ENCODE results near the gene ABCA8.

Gene ABCA8

DNA sequence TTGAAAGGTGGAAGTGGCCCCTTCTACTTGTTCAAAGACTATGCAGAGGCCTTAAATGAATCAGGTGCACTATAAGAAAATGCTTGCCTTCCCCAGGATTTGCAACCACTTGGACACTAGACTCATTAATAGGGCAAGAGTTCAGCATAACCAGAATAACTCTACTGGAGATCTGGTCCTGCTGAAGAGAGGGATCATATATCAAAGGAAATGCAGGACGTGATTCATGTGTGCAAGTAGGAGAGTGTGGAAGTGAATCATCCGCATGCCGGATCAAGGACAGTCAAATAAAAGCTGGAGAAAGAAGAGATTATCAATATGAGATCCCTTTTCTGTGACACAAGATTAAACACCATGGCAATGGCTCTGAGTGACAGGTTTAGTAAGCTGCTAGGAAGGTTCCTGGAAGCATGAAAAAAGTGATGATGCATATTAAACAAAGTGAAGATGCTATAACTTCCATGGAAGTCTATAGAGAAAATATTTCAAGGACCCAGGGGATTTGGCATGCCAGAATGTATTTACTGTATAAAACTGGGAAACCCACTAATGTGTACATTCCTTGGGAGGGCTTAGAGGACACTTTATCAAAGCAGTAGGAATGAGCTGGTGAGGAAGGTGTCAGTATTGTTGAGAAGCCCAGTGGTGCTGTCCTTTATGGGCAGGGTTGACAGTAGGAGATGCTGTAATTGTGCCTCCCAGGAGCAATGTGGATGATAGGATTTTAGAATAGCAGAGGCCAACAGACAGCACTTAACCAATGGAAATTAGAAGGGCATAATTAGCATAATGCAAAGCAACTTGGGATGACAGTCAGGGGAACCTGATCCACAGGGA lies 133.1 kb downstream of the ABCA8 start:
- TF ChIP-seq, protein P1, sequence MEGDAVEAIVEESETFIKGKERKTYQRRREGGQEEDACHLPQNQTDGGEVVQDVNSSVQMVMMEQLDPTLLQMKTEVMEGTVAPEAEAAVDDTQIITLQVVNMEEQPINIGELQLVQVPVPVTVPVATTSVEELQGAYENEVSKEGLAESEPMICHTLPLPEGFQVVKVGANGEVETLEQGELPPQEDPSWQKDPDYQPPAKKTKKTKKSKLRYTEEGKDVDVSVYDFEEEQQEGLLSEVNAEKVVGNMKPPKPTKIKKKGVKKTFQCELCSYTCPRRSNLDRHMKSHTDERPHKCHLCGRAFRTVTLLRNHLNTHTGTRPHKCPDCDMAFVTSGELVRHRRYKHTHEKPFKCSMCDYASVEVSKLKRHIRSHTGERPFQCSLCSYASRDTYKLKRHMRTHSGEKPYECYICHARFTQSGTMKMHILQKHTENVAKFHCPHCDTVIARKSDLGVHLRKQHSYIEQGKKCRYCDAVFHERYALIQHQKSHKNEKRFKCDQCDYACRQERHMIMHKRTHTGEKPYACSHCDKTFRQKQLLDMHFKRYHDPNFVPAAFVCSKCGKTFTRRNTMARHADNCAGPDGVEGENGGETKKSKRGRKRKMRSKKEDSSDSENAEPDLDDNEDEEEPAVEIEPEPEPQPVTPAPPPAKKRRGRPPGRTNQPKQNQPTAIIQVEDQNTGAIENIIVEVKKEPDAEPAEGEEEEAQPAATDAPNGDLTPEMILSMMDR (IDR thresholded peaks at IDR 0.05; ENCODE audit: low read depth, low read length) = no peak
- H3K4me3 ChIP-seq (replicated peaks in 1 of 2; ENCODE audit: low read depth in 2 of 2, low read length in 2 of 2) = no peak overlapping the region
- peak; percentile 78 to 90 for DNase-seq (ENCODE audit: low read depth in 2 of 2)

DNA sequence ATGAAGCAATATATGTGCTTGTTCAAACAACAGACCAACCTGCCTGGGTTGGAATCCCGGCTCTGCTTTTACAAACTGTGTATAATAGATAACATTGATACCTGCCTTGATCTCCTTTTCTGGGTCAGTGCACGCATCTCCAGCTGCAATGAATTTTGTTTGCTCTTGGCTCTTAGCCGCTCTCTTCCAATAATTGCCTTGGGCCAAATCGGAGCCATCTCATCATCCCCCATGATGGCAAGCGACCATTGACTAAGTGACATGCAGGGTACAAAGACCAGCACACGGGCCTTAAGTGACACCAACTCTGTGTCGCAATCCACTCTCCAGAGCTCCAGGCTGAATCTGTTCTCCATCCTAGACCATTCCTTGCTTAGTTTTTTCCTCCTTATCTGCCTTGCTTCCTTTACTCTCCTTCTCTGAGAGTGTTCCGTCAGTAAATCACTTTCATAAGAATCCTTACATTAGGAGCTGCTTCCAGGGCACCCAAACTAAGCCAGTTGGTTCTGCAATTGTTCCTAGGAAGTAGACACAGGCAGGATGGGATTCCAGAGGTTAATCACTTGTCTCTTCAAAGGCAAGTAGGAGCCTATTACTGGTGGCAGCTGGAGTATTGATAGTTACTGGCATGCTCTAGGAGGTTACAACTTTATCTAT lies 134.2 kb downstream of the ABCA8 start:
- no peak for DNase-seq (ENCODE audit: low read depth in 2 of 2)
- TF ChIP-seq, protein P1 (IDR thresholded peaks at IDR 0.05; ENCODE audit: low read depth, low read length) = no peak
- H3K4me3 ChIP-seq (replicated peaks in 1 of 2; ENCODE audit: low read depth in 2 of 2, low read length in 2 of 2) = no peak overlapping the region

DNA sequence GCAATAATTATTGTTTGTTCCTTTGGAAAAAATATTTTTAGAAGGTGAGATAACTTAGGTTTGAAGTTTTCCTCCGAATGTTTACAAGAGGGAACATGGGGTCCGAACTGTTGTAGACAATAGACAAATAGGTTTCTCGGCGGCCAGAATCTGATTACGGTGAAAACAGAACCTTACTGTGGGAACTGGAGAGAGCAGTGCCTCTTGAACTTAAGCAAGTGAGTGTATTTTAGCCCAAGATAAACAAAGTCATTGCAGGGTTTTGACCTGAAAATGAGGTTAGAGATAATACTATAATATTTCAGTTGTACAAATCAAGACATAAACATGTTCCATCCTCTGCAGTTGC lies 134.7 kb downstream of the ABCA8 start:
- DNase-seq (ENCODE audit: low read depth in 2 of 2) = no peak
- TF ChIP-seq, protein P1 (IDR thresholded peaks at IDR 0.05; ENCODE audit: low read depth, low read length) = no peak

DNA sequence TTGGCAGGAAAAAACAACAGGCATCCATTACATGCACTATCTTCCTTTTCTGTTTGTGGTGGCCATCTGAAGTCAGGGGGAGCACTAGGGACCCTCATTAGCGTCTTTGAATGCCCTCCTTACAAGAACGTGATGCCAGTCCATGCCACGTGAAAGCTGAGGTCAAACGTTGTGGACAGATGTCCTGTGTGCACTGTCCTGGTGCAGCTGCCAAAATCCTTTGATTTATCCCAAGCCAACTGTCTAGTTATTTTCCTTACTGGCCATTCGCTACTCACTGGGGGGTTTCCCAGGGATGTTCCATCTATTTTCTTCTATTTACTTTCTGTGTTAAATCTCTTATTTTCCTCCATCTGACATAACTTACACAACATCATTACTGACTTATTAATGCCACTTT lies 135.7 kb downstream of the ABCA8 start:
- DNase-seq (ENCODE audit: low read depth in 2 of 2) = no peak
- TF ChIP-seq, protein P1 (IDR thresholded peaks at IDR 0.05; ENCODE audit: low read depth, low read length) = no peak
- H3K4me3 ChIP-seq (replicated peaks in 1 of 2; ENCODE audit: low read depth in 2 of 2, low read length in 2 of 2) = no peak overlapping the region

More for the DNA sequence above, 134.7 kb downstream of the ABCA8 start:
- no peak overlapping the region for H3K4me3 ChIP-seq (replicated peaks in 1 of 2; ENCODE audit: low read depth in 2 of 2, low read length in 2 of 2)
